Sigmoid colon (tissue), 7 donors: ENCODE measurements around the gene PRRT3. TPM values are rescaled to one million over a fixed set of nuclear protein-coding genes. Genes with fewer than 3 reads are reported as not detected.

Experiments
- DNase-seq: peaks from one replicate; pipeline ENCODE4 v3.0.0-alpha.2; 2019
- H3K27ac ChIP-seq, 4 donors: fragments of 200-600 bp; sonication (generic); one replicate each; pipeline ENCODE4 v1.5.1; 2016 to 2019; ENCODE audit warnings: mild to moderate bottlenecking in 1 of 4
- H3K27me3 ChIP-seq, 3 donors: fragments of 200-600 bp; sonication (generic); one replicate each; pipeline ENCODE4 v1.5.1; 2019; ENCODE audit warnings: mild to moderate bottlenecking in 1 of 3
- H3K36me3 ChIP-seq, 4 donors: fragments of 200-600 bp; sonication (generic); one replicate each; pipeline ENCODE4 v1.5.1; 2016 to 2019
- H3K4me1 ChIP-seq, 4 donors: fragments of 200-600 bp; sonication (generic); one replicate each; pipeline ENCODE4 v1.5.1; 2017 to 2019
- H3K4me3 ChIP-seq, 4 donors: fragments of 200-600 bp; sonication (generic); one replicate each; pipeline ENCODE4 v1.5.1; 2017 to 2019; ENCODE audit warnings: mild to moderate bottlenecking in 2 of 4, moderate library complexity in 1 of 4
- H3K9me3 ChIP-seq, 4 donors: fragments of 200-600 bp in 3 of 4; sonication (generic) in 3 of 4; one replicate each; pipeline versions ENCODE4 v1.5.1 to v1.6.1; 2013 to 2019
- CTCF ChIP-seq, 4 experiments: fragments of 450-650 bp in 3 of 4; fragments of 200-600 bp in 1 of 4; IDR thresholded peaks; one replicate each; pipeline ENCODE4 v1.5.1; 2016 to 2019; ENCODE audit warnings: antibody characterized with exemption in 4 of 4, mild to moderate bottlenecking in 3 of 4, moderate library complexity in 2 of 4
- EP300 ChIP-seq, 4 donors: sonication (generic); formaldehyde crosslinking; IDR thresholded peaks; one replicate each; pipeline ENCODE4 v1.6.1; 2017; ENCODE audit warnings: antibody characterized with exemption in 4 of 4
- POLR2A ChIP-seq, 2 donors: fragments of 450-650 bp; IDR thresholded peaks; one replicate each; pipeline ENCODE4 v1.6.1; 2016; ENCODE audit warnings: antibody characterized with exemption in 2 of 2, mild to moderate bottlenecking in 2 of 2, moderate library complexity in 2 of 2
- POLR2AphosphoS5 ChIP-seq, 4 donors: sonication (generic); formaldehyde crosslinking; IDR thresholded peaks; one replicate each; pipeline ENCODE4 v1.6.1; 2017; ENCODE audit warnings: antibody characterized with exemption in 4 of 4
- WGBS, 2 donors: extraction: QIAGEN DNeasy Blood & Tissue Kit; methylation state at CpG; one replicate each; pipeline ENCODE4 v1.1.7; 2013; 5-methylcytosine and 5-hydroxymethylcytosine counted together
- intact Hi-C: fragments of 100-400 bp; cut with DNase I; formaldehyde crosslinking; loops from one replicate; pipeline ENCODE4 v1.15.1; 2023
- polyA plus RNA-seq, 3 donors: library from polyadenylated mRNA; stranded (reverse); fragments of 200-250 nt; gene quantifications; one replicate each; pipeline ENCODE4 v1.2.3, GENCODE V29; 2013
- total RNA-seq, 4 donors: library from RNA; depleted of rRNA; stranded (reverse); fragments of >200 nt; gene quantifications; one replicate each; pipeline ENCODE4 v1.1.0, GENCODE V29; 2016
- donor health status: healthy with polysubstance abuse.
- donor health status: Bipolar disorder and iron deficiency.
- donor health status: healthy.

Gene PRRT3
- total and polyA plus RNA-seq, 7 donors, result 0.46 to 2.6 (median 1.5) TPM

GRCh38 chr3:9909221-9910013 is 42.8 kb downstream of the PRRT3 start:
- Histone ChIP-seq H3K27ac (no peak overlapping the region), H3K27me3 (no peaks in the 10 kb centered on the region), H3K9me3 (no peaks in the 10 kb centered on the region), H3K36me3 (no peaks in the 10 kb centered on the region), H3K4me1 (peaks cover 0 to 14% (median 13%) of the 10 kb centered on the region in 4 donors), H3K4me3 (no peak overlapping the region)
- no peak for TF ChIP-seq CTCF (IDR thresholded peaks at IDR 0.05)
- DNase-seq, result no peak
- 85 to 92% methylated on average over 7 of the region's 7 CpGs for WGBS, 2 donors
- intact Hi-C loops, result no loop called here

- Histone ChIP-seq H3K4me3 (no peak overlapping the region), H3K9me3 (no peaks in the 10 kb centered on the region), H3K27me3 (no peaks in the 10 kb centered on the region), H3K4me1 (peaks cover 0 to 3% (median 1%) of the 10 kb centered on the region in 4 donors), H3K27ac (no peak overlapping the region), H3K36me3 (no peaks in the 10 kb centered on the region)
- TF ChIP-seq POLR2AphosphoS5 (IDR thresholded peaks at IDR 0.05) (no peak), EP300 (IDR thresholded peaks at IDR 0.05) (no peak)
- DNase-seq, result no peak
- WGBS, 2 donors, result 90 to 91% methylated on average over 3 of the region's 3 CpGs
- intact Hi-C loops, result no loop called here
These were observed 43.9 kb downstream of the PRRT3 start for GRCh38 chr3:9908286-9908685.

GRCh38 chr3:9906480-9906879 is 45.7 kb downstream of the PRRT3 start:
- TF ChIP-seq POLR2A (IDR thresholded peaks at IDR 0.05), result no peak
- TF ChIP-seq POLR2AphosphoS5 (IDR thresholded peaks at IDR 0.05), result no peak
- TF ChIP-seq EP300 (IDR thresholded peaks at IDR 0.05), result no peak
- TF ChIP-seq CTCF (IDR thresholded peaks at IDR 0.05), result no peak
- Histone ChIP-seq H3K9me3 (no peaks in the 10 kb centered on the region), H3K27me3 (no peaks in the 10 kb centered on the region), H3K4me3 (no peak overlapping the region), H3K4me1 (no peaks in the 10 kb centered on the region), H3K36me3 (no peaks in the 10 kb centered on the region), H3K27ac (no peak overlapping the region)
- 77 to 90% methylated on average over 5 of the region's 5 CpGs for WGBS, 2 donors
- intact Hi-C loops, result no loop called here
- no peak for DNase-seq

- Histone ChIP-seq H3K9me3 (no peaks in the 10 kb centered on the region), H3K4me1 (peaks cover 0 to 1% (median under 1%) of the 10 kb centered on the region in 4 donors), H3K27me3 (no peaks in the 10 kb centered on the region), H3K36me3 (no peaks in the 10 kb centered on the region), H3K4me3 (no peak overlapping the region), H3K27ac (no peak overlapping the region)
- intact Hi-C loops, result no loop called here
- no peak for DNase-seq
- no peak for TF ChIP-seq EP300 (IDR thresholded peaks at IDR 0.05)
- TF ChIP-seq CTCF (IDR thresholded peaks at IDR 0.05), result no peak
- TF ChIP-seq POLR2AphosphoS5 (IDR thresholded peaks at IDR 0.05), result no peak
- no peak for TF ChIP-seq POLR2A (IDR thresholded peaks at IDR 0.05)
- 40 to 73% methylated on average over 4 of the region's 4 CpGs for WGBS, 2 donors
These were observed 48.3 kb downstream of the PRRT3 start for GRCh38 chr3:9903904-9904303.

- no peaks in the 10 kb centered on the region for H3K27me3 ChIP-seq
- 6 to 34% methylated on average over 4 of the region's 4 CpGs for WGBS, 2 donors
- H3K27ac ChIP-seq, result peak overlapping the region in 1 of 4 donors; percentile 42
- no peak for DNase-seq
- peaks cover 0 to 8% (median 7%) of the 10 kb centered on the region in 4 donors for H3K4me1 ChIP-seq
- no peaks in the 10 kb centered on the region for H3K9me3 ChIP-seq
- no peak for TF ChIP-seq POLR2A (IDR thresholded peaks at IDR 0.05)
- TF ChIP-seq CTCF (IDR thresholded peaks at IDR 0.05), result no peak
- TF ChIP-seq EP300 (IDR thresholded peaks at IDR 0.05), result no peak
- no peak for TF ChIP-seq POLR2AphosphoS5 (IDR thresholded peaks at IDR 0.05)
- intact Hi-C loops, result no loop called here
- no peaks in the 10 kb centered on the region for H3K36me3 ChIP-seq
- H3K4me3 ChIP-seq, result peak overlapping the region in 2 of 4 donors; percentile 8 to 27
These were observed 49.0 kb downstream of the PRRT3 start for GRCh38 chr3:9903238-9903624.
